Spleen (tissue), 7 donors: Measurements from ENCODE around the gene INA.
"Not testable (repeated sequence)": the region's sequence is repeated elsewhere in the genome, so short reads cannot be mapped to it uniquely, and the experiment has no call there.

ENCODE experiments used
- CTCF ChIP-seq, 11 experiments: fragments of 200-600 bp in 7 of 11; fragments of 450-650 bp in 4 of 11; sonication (generic) in 4 of 11; IDR thresholded peaks in 8 of 11; conservative IDR thresholded peaks in 3 of 11; 1 replicate in 7 of 11; 2 replicates in 4 of 11; pipeline versions ENCODE4 v1.4.0 to v1.8.0; 2016 to 2021; ENCODE audit warnings: antibody characterized with exemption in 11 of 11, inconsistent platforms in 4 of 11, mild to moderate bottlenecking in 1 of 11
- POLR2A ChIP-seq, 3 donors: fragments of 450-650 bp; IDR thresholded peaks; one replicate each; pipeline ENCODE4 v1.5.1; 2017; ENCODE audit warnings: antibody characterized with exemption in 3 of 3, mild to moderate bottlenecking in 1 of 3
- donor health status: DM: no; HTN: no; CAD: no; lungs with moderate emphysema.
- donor health status: DM: no; HTN: no; CAD: no.
- donor health status: DM: no; HTN: no; CAD: no.

- not testable (repeated sequence) for TF ChIP-seq POLR2A (IDR thresholded peaks at IDR 0.05); CTCF (IDR thresholded peaks at IDR 0.05 in 8 of 11, conservative IDR thresholded peaks at IDR 0.05 in 3 of 11)
These were observed 18.0 kb upstream of the INA start for GRCh38 chr10:103258928-103259327.
